ENCODE data around the gene LMNA. TPM values are rescaled to one million over a fixed set of nuclear protein-coding genes. Genes with fewer than 3 reads are reported as not detected.

LMNA gene
- total and polyA plus RNA-seq, 11 donors, result 223 to 396 (median 273) TPM

DNA sequence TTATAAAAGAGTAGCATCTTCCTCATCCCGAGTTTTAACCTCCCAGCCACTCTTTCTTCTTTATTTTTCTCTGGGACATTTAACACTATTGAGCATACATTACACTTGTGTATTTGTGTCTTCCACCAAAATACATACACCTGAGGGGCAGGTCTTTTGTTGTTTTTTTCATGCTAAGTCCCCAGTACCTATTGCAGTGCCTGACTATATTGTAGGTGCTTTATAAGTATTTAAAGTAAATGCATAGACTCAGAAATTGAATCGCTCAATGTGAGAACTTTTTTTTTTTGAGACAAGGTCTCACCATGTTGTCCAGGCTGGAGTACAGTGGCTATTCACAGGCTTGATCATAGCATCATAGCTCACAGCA is 31.1 kb downstream of the LMNA start:
- H3K27me3 ChIP-seq, result peaks cover 0 to 13% (median 0%) of the 10 kb centered on the region in 9 donors
- WGBS, 4 donors, result 72 to 77% (median 75%) methylated on average over 2 of the region's 2 CpGs
- H3K4me1 ChIP-seq, result peaks cover 5 to 47% (median 20%) of the 10 kb centered on the region in 12 donors

DNA sequence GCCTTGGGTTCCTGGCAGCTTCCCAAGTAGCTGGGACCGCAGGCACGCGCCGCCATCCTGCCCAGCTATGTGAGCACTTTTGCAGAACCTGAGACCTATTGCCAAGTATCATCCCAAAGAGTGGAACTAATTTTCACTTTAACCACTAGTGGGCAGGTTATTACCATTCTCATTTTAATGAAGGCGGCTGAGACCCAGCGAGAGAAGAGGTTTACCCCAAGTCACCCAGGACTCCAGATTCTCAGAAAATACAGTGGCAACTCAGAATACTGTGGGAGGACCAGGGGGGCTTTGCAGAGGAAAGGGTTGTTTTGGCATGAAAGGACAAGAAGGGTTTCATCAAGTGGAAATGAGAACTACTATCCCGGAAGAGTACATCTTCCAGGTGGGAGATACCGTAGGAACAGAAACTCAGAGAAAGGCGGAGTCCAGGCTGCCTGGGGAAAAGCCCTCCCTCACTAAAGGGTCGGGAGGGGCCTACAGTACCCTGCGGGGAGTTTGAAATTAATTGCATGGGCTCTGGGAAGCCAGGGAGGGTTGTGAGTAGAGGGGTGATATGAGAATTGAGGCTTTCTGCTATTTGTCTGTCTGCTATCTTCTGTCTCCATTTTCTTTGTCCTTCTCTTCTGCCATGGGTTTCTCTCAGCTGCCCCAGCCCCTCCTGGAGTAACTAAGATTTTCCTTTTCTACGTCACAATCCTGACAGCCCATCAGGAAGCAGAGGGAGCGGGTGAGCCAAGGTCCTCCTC is 31.7 kb downstream of the LMNA start:
- peak; percentile 45 to 68 (median 54) for ATAC-seq
- H3K9me3 ChIP-seq, result no peaks in the 10 kb centered on the region
- peaks cover 5 to 52% (median 17%) of the 10 kb centered on the region in 12 donors for H3K4me1 ChIP-seq
- H3K27ac ChIP-seq, result peak overlapping the region in 1 of 12 donors; percentile 18
- no peak for TF ChIP-seq POLR2A (IDR thresholded peaks at IDR 0.05)
- TF ChIP-seq, protein P1, sequence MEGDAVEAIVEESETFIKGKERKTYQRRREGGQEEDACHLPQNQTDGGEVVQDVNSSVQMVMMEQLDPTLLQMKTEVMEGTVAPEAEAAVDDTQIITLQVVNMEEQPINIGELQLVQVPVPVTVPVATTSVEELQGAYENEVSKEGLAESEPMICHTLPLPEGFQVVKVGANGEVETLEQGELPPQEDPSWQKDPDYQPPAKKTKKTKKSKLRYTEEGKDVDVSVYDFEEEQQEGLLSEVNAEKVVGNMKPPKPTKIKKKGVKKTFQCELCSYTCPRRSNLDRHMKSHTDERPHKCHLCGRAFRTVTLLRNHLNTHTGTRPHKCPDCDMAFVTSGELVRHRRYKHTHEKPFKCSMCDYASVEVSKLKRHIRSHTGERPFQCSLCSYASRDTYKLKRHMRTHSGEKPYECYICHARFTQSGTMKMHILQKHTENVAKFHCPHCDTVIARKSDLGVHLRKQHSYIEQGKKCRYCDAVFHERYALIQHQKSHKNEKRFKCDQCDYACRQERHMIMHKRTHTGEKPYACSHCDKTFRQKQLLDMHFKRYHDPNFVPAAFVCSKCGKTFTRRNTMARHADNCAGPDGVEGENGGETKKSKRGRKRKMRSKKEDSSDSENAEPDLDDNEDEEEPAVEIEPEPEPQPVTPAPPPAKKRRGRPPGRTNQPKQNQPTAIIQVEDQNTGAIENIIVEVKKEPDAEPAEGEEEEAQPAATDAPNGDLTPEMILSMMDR (IDR thresholded peaks at IDR 0.05), result peak; percentile 54 to 77 (median 67)
- intact Hi-C loops (cut with DNase I), result loop anchor here in 9 of 10 donors (1.0 to 10.0 kb wide), 7 partner anchors 46 to 171 kb away; partner anchors contain the start of genes PMF1 (in 1 of the 9) and SLC25A44 (in 1 of the 9)
- DNase-seq, result peak; percentile 77 to 88 (median 82)
- peaks cover 0 to 19% (median 2%) of the 10 kb centered on the region in 9 donors for H3K27me3 ChIP-seq
- H3K36me3 ChIP-seq, result no peaks in the 10 kb centered on the region
- peak overlapping the region in 3 of 12 donors; percentile 5 to 23 (median 11) for H3K4me3 ChIP-seq
- WGBS, 4 donors, result 13 to 18% (median 17%) methylated on average over 13 of the region's 13 CpGs

More for the DNA sequence above, 31.1 kb downstream of the LMNA start:
- DNase-seq (no peak), ATAC-seq (no peak)
- no peak overlapping the region for H3K27ac ChIP-seq
- intact Hi-C loops (cut with DNase I), result loop anchor here (1.0 to 10.0 kb wide), 7 partner anchors 47 to 172 kb away; partner anchors contain the start of genes PMF1 (in 1 of the 10) and SLC25A44 (in 1 of the 10)
- no peak overlapping the region for H3K4me3 ChIP-seq
- no peaks in the 10 kb centered on the region for H3K9me3 ChIP-seq
- TF ChIP-seq POLR2A (IDR thresholded peaks at IDR 0.05), result no peak
- TF ChIP-seq, protein P1 (IDR thresholded peaks at IDR 0.05), result no peak
- H3K36me3 ChIP-seq, result peaks cover 0 to 2% (median 0%) of the 10 kb centered on the region in 9 donors

DNA sequence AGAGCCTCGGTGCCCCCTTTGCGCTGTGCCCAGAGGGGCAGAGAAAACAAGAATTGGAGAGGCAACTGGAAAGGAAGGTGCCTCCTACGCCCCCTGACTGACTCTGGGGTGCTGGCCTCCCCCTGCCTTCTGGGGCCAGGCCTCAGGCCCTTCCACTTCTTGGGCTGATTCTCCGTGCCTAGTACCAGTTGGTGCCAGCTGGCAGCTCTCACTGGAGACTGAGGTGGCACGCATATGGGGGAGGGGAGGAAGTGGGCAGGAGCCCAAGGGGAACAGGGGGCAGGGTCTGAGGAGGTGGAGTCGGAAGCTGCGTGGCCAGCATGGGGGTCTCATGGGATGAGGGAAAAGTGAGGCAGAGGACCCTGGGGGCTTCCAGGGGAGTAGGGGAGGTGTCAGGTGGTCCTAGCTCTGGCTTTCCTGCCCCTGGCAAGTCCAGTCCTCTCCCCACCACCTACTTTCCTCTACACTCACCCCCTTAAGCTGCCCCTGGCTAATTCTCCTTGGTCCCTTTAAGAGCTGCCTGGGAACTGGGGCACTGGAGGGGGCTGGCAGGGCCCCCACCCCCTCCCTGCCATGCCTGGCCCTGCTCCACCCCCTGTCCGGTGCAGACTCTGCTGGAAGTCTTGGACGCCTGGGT is 32.4 kb downstream of the LMNA start:
- TF ChIP-seq, protein P1 (IDR thresholded peaks at IDR 0.05), result no peak
- no peak for TF ChIP-seq POLR2A (IDR thresholded peaks at IDR 0.05)
- Histone ChIP-seq H3K27ac (no peak overlapping the region), H3K36me3 (no peaks in the 10 kb centered on the region), H3K4me1 (peaks cover 5 to 59% (median 14%) of the 10 kb centered on the region in 12 donors), H3K4me3 (no peak overlapping the region), H3K9me3 (no peaks in the 10 kb centered on the region), H3K27me3 (peaks cover 0 to 26% (median 5%) of the 10 kb centered on the region in 9 donors)
- DNase-seq (no peak), ATAC-seq (peak in 3 of 4 donors; percentile 7 to 16 (median 12))
- intact Hi-C loops (cut with DNase I), result loop anchor here in 9 of 10 donors (1.0 to 10.0 kb wide), 7 partner anchors 45 to 170 kb away; partner anchors contain the start of genes PMF1 (in 1 of the 9) and SLC25A44 (in 1 of the 9)
- WGBS, 4 donors, result 36 to 47% (median 41%) methylated on average over 7 to 9 of the region's 9 CpGs
